Measurements from ENCODE around the gene CCT2. TPM values are rescaled to one million over a fixed set of nuclear protein-coding genes. Genes with fewer than 3 reads are reported as not detected.

Gene CCT2
- polyA plus RNA-seq, 1 donor from 2014 or later = 458 TPM

- TF ChIP-seq TAF1 (IDR thresholded peaks at IDR 0.05; ENCODE audit: low read depth) (no peak), EZH2 (IDR thresholded peaks at IDR 0.05; ENCODE audit: borderline replicate concordance, insufficient read depth, low read length, poor library complexity, severe bottlenecking) (no peak), CTCF (IDR thresholded peaks at IDR 0.05; ENCODE audit: poor library complexity, severe bottlenecking) (no peak), REST (IDR thresholded peaks at IDR 0.05; ENCODE audit: borderline replicate concordance) (no peak), EP300 (conservative IDR thresholded peaks at IDR 0.05; ENCODE audit: poor library complexity, severe bottlenecking) (no peak)
- H3K79me2 ChIP-seq (replicated peaks; ENCODE audit: insufficient read depth, low read length) = no peaks in the 10 kb centered on the region
- H3K9me2 ChIP-seq (ENCODE audit: insufficient read depth, low read length) = no peaks in the 10 kb centered on the region
- H3K9ac ChIP-seq (ENCODE audit: low read length) = no peak overlapping the region
- no peak overlapping the region for H3K27ac ChIP-seq (ENCODE audit: low read length)
- no peak overlapping the region for H2AFZ ChIP-seq (ENCODE audit: low read depth, low read length)
- H3K4me2 ChIP-seq (ENCODE audit: low read length) = no peak overlapping the region
- H3F3A ChIP-seq (ENCODE audit: insufficient read depth, low read length, poor library complexity, severe bottlenecking) = no peaks in the 10 kb centered on the region
- H3K27me3 ChIP-seq (ENCODE audit: insufficient read depth, low read depth, low read length) = no peaks in the 10 kb centered on the region
- no peaks in the 10 kb centered on the region for H4K20me1 ChIP-seq (ENCODE audit: insufficient read depth)
- H3K4me3 ChIP-seq (ENCODE audit: low read length) = no peak overlapping the region
- peaks cover 4% of the 10 kb centered on the region for H3K36me3 ChIP-seq (ENCODE audit: insufficient read depth, low read length)
- no peaks in the 10 kb centered on the region for H3K9me3 ChIP-seq (ENCODE audit: low read length)
Measured at GRCh38 chr12:69608114-69608513, 22.9 kb downstream of the CCT2 start.

GRCh38 chr12:69610126-69610525 lies 24.9 kb downstream of the CCT2 start:
- Histone ChIP-seq H4K20me1 (ENCODE audit: insufficient read depth) (no peaks in the 10 kb centered on the region), H2AFZ (ENCODE audit: low read depth, low read length) (no peak overlapping the region), H3K27me3 (ENCODE audit: insufficient read depth, low read depth, low read length) (no peaks in the 10 kb centered on the region), H3K9me3 (ENCODE audit: low read length) (no peaks in the 10 kb centered on the region), H3K4me2 (ENCODE audit: low read length) (no peak overlapping the region), H3K27ac (ENCODE audit: low read length) (no peak overlapping the region), H3K79me2 (replicated peaks; ENCODE audit: insufficient read depth, low read length) (no peaks in the 10 kb centered on the region), H3K4me3 (ENCODE audit: low read length) (no peak overlapping the region), H3K9ac (ENCODE audit: low read length) (no peak overlapping the region), H3F3A (ENCODE audit: insufficient read depth, low read length, poor library complexity, severe bottlenecking) (no peaks in the 10 kb centered on the region), H3K36me3 (ENCODE audit: insufficient read depth, low read length) (no peaks in the 10 kb centered on the region), H3K9me2 (ENCODE audit: insufficient read depth, low read length) (no peaks in the 10 kb centered on the region)
- TF ChIP-seq RAD21 (conservative IDR thresholded peaks at IDR 0.05) (no peak), REST (IDR thresholded peaks at IDR 0.05; ENCODE audit: borderline replicate concordance) (no peak), CTCF (IDR thresholded peaks at IDR 0.05; ENCODE audit: poor library complexity, severe bottlenecking) (no peak), SMC3 (conservative IDR thresholded peaks at IDR 0.05; ENCODE audit: poor library complexity) (no peak), MXI1 (conservative IDR thresholded peaks at IDR 0.05; ENCODE audit: poor library complexity, severe bottlenecking) (no peak), EZH2 (IDR thresholded peaks at IDR 0.05; ENCODE audit: borderline replicate concordance, insufficient read depth, low read length, poor library complexity, severe bottlenecking) (no peak), POLR2AphosphoS5 (IDR thresholded peaks at IDR 0.05) (no peak), EP300 (conservative IDR thresholded peaks at IDR 0.05; ENCODE audit: poor library complexity, severe bottlenecking) (no peak), TAF1 (IDR thresholded peaks at IDR 0.05; ENCODE audit: low read depth) (no peak)

All from neural cell (in vitro differentiated cells).